PFSK-1 (cell line): Measurements from ENCODE around the gene CHRNA9.
A peak's percentile ranks its signal among the peaks of the same experiment; 100 is the strongest.

Experiments
- FOXP2 ChIP-seq: optimal IDR thresholded peaks from 2 replicates; pipeline ENCODE3; 2011; ENCODE audit warnings: borderline replicate concordance, control low read depth, inconsistent platforms; ENCODE audit not compliant: insufficient read depth; ENCODE audit errors: extremely low read length, extremely low read depth
- POLR2AphosphoS5 ChIP-seq: IDR thresholded peaks from 2 replicates; pipeline ENCODE4 v1.6.1; 2012; ENCODE audit warnings: low read depth, mild to moderate bottlenecking, control low read depth, low read length, moderate library complexity
- SIN3A ChIP-seq: IDR thresholded peaks from 2 replicates; pipeline ENCODE4 v1.6.1; 2012; ENCODE audit warnings: mild to moderate bottlenecking, low read length, moderate library complexity, borderline replicate concordance; ENCODE audit not compliant: insufficient read depth
- TAF1 ChIP-seq: IDR thresholded peaks from 2 replicates; pipeline ENCODE4 v1.6.1; 2012; ENCODE audit warnings: low read length, control low read depth, borderline replicate concordance; ENCODE audit not compliant: insufficient read depth
- TF ChIP-seq, protein P1 (sequence below), 2 experiments: IDR thresholded peaks; 2 replicates each; pipeline versions ENCODE4 v1.6.1 to v1.8.0; 2011 to 2012; ENCODE audit warnings: low read depth in 2 of 2, low read length in 2 of 2, control low read depth in 1 of 2, inconsistent platforms in 1 of 2, mild to moderate bottlenecking in 1 of 2, moderate library complexity in 1 of 2; ENCODE audit not compliant: insufficient read depth in 1 of 2

The CHRNA9 gene

DNA sequence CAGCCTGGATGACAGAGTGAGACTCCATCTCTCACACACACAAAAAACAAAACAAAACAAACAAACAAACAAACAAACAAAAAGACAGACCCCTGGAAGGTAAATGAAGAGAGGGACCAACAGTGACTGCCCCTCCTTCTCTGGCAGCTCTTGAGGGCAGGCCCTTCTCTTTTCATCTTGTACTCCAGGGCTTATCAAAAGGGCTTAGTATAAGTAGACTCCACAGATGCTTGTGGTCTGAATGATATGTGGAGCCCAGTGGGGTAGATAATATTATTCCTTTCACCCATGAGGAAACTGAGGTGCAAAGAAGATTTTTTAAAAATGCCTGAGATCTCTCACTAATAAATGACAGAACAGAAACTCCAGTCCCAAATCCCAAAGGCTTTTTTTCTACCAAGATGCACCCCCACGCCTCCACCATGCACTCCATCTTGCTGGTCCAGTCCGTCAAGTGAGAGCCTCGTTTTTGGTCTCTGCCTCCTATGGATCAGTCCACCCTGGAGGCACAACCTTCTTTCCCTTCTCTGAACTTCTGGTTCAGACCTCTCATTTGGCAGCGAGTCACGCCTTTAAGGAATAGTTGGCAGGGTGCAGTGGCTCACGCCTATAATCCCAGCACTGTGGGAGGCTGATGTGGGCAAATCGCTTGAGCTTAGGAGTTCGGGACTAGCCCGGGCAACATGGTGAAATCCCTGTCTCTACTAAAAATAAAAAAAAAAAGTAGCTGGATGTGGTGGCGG lies 17.0 kb upstream of the CHRNA9 start:
- TF ChIP-seq SIN3A (no peak), TAF1 (no peak), POLR2AphosphoS5 (no peak), FOXP2 (no peak)
- TF ChIP-seq, protein P1, sequence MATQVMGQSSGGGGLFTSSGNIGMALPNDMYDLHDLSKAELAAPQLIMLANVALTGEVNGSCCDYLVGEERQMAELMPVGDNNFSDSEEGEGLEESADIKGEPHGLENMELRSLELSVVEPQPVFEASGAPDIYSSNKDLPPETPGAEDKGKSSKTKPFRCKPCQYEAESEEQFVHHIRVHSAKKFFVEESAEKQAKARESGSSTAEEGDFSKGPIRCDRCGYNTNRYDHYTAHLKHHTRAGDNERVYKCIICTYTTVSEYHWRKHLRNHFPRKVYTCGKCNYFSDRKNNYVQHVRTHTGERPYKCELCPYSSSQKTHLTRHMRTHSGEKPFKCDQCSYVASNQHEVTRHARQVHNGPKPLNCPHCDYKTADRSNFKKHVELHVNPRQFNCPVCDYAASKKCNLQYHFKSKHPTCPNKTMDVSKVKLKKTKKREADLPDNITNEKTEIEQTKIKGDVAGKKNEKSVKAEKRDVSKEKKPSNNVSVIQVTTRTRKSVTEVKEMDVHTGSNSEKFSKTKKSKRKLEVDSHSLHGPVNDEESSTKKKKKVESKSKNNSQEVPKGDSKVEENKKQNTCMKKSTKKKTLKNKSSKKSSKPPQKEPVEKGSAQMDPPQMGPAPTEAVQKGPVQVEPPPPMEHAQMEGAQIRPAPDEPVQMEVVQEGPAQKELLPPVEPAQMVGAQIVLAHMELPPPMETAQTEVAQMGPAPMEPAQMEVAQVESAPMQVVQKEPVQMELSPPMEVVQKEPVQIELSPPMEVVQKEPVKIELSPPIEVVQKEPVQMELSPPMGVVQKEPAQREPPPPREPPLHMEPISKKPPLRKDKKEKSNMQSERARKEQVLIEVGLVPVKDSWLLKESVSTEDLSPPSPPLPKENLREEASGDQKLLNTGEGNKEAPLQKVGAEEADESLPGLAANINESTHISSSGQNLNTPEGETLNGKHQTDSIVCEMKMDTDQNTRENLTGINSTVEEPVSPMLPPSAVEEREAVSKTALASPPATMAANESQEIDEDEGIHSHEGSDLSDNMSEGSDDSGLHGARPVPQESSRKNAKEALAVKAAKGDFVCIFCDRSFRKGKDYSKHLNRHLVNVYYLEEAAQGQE (IDR thresholded peaks at IDR 0.05; ENCODE audit: insufficient read depth in 1 of 2, low read depth in 2 of 2, low read length in 2 of 2), result no peak

DNA sequence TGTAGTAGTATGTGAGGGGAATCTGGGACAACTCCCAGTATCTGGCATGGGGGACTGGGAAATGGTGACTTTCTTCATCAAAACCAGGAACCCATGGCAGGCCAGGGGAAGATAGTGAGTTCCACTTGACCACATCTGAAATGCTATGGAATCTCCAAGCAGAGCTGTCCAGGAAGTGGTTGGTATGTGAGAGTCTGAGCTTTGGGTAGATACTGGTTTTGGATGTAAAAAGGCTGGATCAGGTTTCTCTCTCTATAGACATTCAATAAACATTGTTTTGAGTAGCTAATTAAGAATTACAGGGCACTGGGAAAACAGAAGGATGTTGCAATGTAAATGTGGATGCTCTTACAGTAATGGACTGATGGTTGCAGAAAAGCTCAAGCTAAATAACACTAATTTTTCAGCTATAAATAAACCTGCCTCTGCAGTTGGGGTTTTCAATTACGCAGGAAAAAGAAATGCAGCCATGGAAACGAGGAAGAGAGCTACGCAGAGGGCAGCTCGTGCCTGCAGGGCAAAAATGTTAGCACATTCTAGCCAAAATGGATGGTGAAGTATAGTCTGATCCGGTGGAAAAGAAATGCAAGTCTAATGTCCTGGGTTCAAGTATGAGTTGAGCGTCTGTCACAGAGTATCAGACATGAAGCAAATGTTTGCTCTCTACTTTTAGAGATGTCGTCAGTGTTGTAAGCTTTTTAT lies 13.4 kb upstream of the CHRNA9 start:
- TF ChIP-seq TAF1, result no peak
- TF ChIP-seq, protein P1 (IDR thresholded peaks at IDR 0.05; ENCODE audit: insufficient read depth in 1 of 2, low read depth in 2 of 2, low read length in 2 of 2), result 0 out of 4 replicates have a peak, but pooled peaks of 1 of the 2 experiments have one; percentile 36

- TF ChIP-seq SIN3A (no peak), POLR2AphosphoS5 (no peak), TAF1 (no peak), FOXP2 (no peak)
- TF ChIP-seq, protein P1 (IDR thresholded peaks at IDR 0.05; ENCODE audit: insufficient read depth in 1 of 2, low read depth in 2 of 2, low read length in 2 of 2), result no peak
Observed at GRCh38 chr4:40322811-40323210, 12.3 kb upstream of the CHRNA9 start.

GRCh38 chr4:40323866-40324265 lies 11.3 kb upstream of the CHRNA9 start:
- TF ChIP-seq, protein P1 (IDR thresholded peaks at IDR 0.05; ENCODE audit: insufficient read depth in 1 of 2, low read depth in 2 of 2, low read length in 2 of 2), result no peak
- no peak for TF ChIP-seq FOXP2
- no peak for TF ChIP-seq SIN3A
- TF ChIP-seq TAF1, result no peak
- TF ChIP-seq POLR2AphosphoS5, result no peak
